ENCODE measurements around the gene DNAJA2.

GRCh38 chr16:46962629-46963028 is 10.8 kb downstream of the DNAJA2 start:
- TF ChIP-seq EP300 (IDR thresholded peaks at IDR 0.05) (no peak), CTCF (IDR thresholded peaks at IDR 0.05) (no peak), POLR2AphosphoS5 (IDR thresholded peaks at IDR 0.05) (no peak), POLR2A (IDR thresholded peaks at IDR 0.05) (no peak)

Measured in sigmoid colon (tissue), 4 donors.